Neural cell (in vitro differentiated cells): ENCODE results near the gene SNX6. TPM values are rescaled to one million over a fixed set of nuclear protein-coding genes. Genes with fewer than 3 reads are reported as not detected.

Experiments used
- H2AFZ ChIP-seq: fragments of 200-600, 300-800 bp; sonication (generic), shearing (Covaris generic); 2 replicates; pipeline ENCODE4 v1.6.0; 2014; ENCODE audit warnings: low read depth, mild to moderate bottlenecking, antibody characterized with exemption, low read length, moderate library complexity
- H3F3A ChIP-seq: fragments of 200-600 bp; shearing (Covaris generic); 2 replicates; pipeline ENCODE4 v1.6.1; 2016; ENCODE audit warnings: mild to moderate bottlenecking, moderate library complexity, mixed read lengths, antibody characterized with exemption, low read length; ENCODE audit not compliant: insufficient read depth, poor library complexity, severe bottlenecking
- H3K27ac ChIP-seq: fragments of 200-600, 300-800 bp; sonication (generic), shearing (Covaris generic); 2 replicates; pipeline ENCODE4 v1.5.1; 2014; ENCODE audit warnings: mild to moderate bottlenecking, low read length, moderate library complexity
- H3K27me3 ChIP-seq: fragments of 300-800, 200-600 bp; sonication (generic), shearing (Covaris generic); 2 replicates; pipeline ENCODE4 v1.6.0; 2014; ENCODE audit warnings: mild to moderate bottlenecking, low read depth, low read length, moderate library complexity; ENCODE audit not compliant: insufficient read depth
- H3K36me3 ChIP-seq: fragments of 300-800, 200-600 bp; sonication (generic), shearing (Covaris generic); 2 replicates; pipeline ENCODE4 v1.5.1; 2014; ENCODE audit warnings: mild to moderate bottlenecking, antibody characterized with exemption, low read length, moderate library complexity; ENCODE audit not compliant: insufficient read depth
- H3K4me2 ChIP-seq: fragments of 300-800, 200-600 bp; sonication (generic), shearing (Covaris generic); 2 replicates; pipeline ENCODE4 v1.6.0; 2014; ENCODE audit warnings: mild to moderate bottlenecking, low read length
- H3K4me3 ChIP-seq: fragments of 300-800, 200-600 bp; sonication (generic), shearing (Covaris generic); 2 replicates; pipeline ENCODE4 v1.5.1; 2014; ENCODE audit warnings: mild to moderate bottlenecking, low read length, moderate library complexity
- H3K79me2 ChIP-seq: fragments of 200-600 bp; shearing (Covaris generic); replicated peaks from 2 replicates; pipeline ENCODE4 v1.6.0; 2014; ENCODE audit warnings: mild to moderate bottlenecking, low read length, moderate library complexity; ENCODE audit not compliant: insufficient read depth
- H3K9ac ChIP-seq: fragments of 300-800, 200-600 bp; sonication (generic), shearing (Covaris generic); 2 replicates; pipeline ENCODE4 v1.6.1; 2016; ENCODE audit warnings: mild to moderate bottlenecking, low read length, mixed read lengths
- H3K9me2 ChIP-seq: fragments of 200-600 bp; shearing (Covaris generic); 2 replicates; pipeline ENCODE4 v1.6.1; 2016; ENCODE audit warnings: mild to moderate bottlenecking, low read length, mixed read lengths; ENCODE audit not compliant: insufficient read depth
- H3K9me3 ChIP-seq: fragments of 200-600, 300-800 bp; sonication (generic), shearing (Covaris generic); 2 replicates; pipeline ENCODE4 v1.6.1; 2016; ENCODE audit warnings: mild to moderate bottlenecking, mixed run types, low read length, moderate library complexity, mixed read lengths
- H4K20me1 ChIP-seq: fragments of 200-600 bp; shearing (Covaris generic); 2 replicates; pipeline ENCODE4 v1.6.1; 2016; ENCODE audit warnings: mild to moderate bottlenecking, mixed run types; ENCODE audit not compliant: insufficient read depth
- EP300 ChIP-seq: fragments of 450-650 bp; conservative IDR thresholded peaks from 2 replicates; pipeline ENCODE4 v1.6.1; 2014; ENCODE audit warnings: antibody characterized with exemption, mild to moderate bottlenecking, moderate library complexity; ENCODE audit not compliant: poor library complexity, severe bottlenecking
- EZH2 ChIP-seq: fragments of 200-600, 300-800 bp; shearing (Covaris generic), sonication (generic); IDR thresholded peaks from 2 replicates; pipeline ENCODE4 v1.6.1; 2014; ENCODE audit warnings: antibody characterized with exemption, low read length, borderline replicate concordance, mild to moderate bottlenecking; ENCODE audit not compliant: insufficient read depth, poor library complexity, severe bottlenecking
- MXI1 ChIP-seq: fragments of 450-650 bp; conservative IDR thresholded peaks from 2 replicates; pipeline ENCODE4 v1.6.1; 2014; ENCODE audit warnings: antibody characterized with exemption, mild to moderate bottlenecking; ENCODE audit not compliant: poor library complexity, severe bottlenecking
- POLR2AphosphoS5 ChIP-seq: IDR thresholded peaks from 2 replicates; pipeline ENCODE4 v1.6.1; 2012
- RAD21 ChIP-seq: fragments of 450-650 bp; conservative IDR thresholded peaks from 2 replicates; pipeline ENCODE4 v1.6.1; 2014; ENCODE audit warnings: antibody characterized with exemption, mild to moderate bottlenecking, moderate library complexity
- SMC3 ChIP-seq: fragments of 450-650 bp; conservative IDR thresholded peaks from 2 replicates; pipeline ENCODE4 v1.6.1; 2014; ENCODE audit warnings: antibody characterized with exemption, mild to moderate bottlenecking, moderate library complexity; ENCODE audit not compliant: poor library complexity
- TAF1 ChIP-seq: IDR thresholded peaks from 2 replicates; pipeline ENCODE4 v1.6.1; 2012; ENCODE audit warnings: low read depth
- polyA plus RNA-seq: library from polyadenylated mRNA; depleted of rRNA; stranded (reverse); fragments of >200 nt; gene quantifications from 2 replicates; pipeline ENCODE4 v1.2.3, GENCODE V29; 2014
- TF ChIP-seq, protein P1 (sequence below): fragments of 450-650 bp; IDR thresholded peaks from 2 replicates; pipeline ENCODE4 v1.5.1; 2014; ENCODE audit warnings: antibody characterized with exemption, mild to moderate bottlenecking, moderate library complexity; ENCODE audit not compliant: poor library complexity, severe bottlenecking
- TF ChIP-seq, protein P2 (sequence below): IDR thresholded peaks from 2 replicates; pipeline ENCODE4 v1.6.1; 2012; ENCODE audit warnings: borderline replicate concordance

Gene SNX6
- polyA plus RNA-seq, 1 donor from 2014 or later, result 129 TPM

GRCh38 chr14:34569750-34570149, 60.2 kb downstream of the SNX6 start:
- TF ChIP-seq SMC3 (no peak), RAD21 (no peak), MXI1 (no peak), EZH2 (no peak), TAF1 (no peak), POLR2AphosphoS5 (no peak), EP300 (no peak)
- TF ChIP-seq, protein P1, sequence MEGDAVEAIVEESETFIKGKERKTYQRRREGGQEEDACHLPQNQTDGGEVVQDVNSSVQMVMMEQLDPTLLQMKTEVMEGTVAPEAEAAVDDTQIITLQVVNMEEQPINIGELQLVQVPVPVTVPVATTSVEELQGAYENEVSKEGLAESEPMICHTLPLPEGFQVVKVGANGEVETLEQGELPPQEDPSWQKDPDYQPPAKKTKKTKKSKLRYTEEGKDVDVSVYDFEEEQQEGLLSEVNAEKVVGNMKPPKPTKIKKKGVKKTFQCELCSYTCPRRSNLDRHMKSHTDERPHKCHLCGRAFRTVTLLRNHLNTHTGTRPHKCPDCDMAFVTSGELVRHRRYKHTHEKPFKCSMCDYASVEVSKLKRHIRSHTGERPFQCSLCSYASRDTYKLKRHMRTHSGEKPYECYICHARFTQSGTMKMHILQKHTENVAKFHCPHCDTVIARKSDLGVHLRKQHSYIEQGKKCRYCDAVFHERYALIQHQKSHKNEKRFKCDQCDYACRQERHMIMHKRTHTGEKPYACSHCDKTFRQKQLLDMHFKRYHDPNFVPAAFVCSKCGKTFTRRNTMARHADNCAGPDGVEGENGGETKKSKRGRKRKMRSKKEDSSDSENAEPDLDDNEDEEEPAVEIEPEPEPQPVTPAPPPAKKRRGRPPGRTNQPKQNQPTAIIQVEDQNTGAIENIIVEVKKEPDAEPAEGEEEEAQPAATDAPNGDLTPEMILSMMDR, result no peak
- TF ChIP-seq, protein P2, sequence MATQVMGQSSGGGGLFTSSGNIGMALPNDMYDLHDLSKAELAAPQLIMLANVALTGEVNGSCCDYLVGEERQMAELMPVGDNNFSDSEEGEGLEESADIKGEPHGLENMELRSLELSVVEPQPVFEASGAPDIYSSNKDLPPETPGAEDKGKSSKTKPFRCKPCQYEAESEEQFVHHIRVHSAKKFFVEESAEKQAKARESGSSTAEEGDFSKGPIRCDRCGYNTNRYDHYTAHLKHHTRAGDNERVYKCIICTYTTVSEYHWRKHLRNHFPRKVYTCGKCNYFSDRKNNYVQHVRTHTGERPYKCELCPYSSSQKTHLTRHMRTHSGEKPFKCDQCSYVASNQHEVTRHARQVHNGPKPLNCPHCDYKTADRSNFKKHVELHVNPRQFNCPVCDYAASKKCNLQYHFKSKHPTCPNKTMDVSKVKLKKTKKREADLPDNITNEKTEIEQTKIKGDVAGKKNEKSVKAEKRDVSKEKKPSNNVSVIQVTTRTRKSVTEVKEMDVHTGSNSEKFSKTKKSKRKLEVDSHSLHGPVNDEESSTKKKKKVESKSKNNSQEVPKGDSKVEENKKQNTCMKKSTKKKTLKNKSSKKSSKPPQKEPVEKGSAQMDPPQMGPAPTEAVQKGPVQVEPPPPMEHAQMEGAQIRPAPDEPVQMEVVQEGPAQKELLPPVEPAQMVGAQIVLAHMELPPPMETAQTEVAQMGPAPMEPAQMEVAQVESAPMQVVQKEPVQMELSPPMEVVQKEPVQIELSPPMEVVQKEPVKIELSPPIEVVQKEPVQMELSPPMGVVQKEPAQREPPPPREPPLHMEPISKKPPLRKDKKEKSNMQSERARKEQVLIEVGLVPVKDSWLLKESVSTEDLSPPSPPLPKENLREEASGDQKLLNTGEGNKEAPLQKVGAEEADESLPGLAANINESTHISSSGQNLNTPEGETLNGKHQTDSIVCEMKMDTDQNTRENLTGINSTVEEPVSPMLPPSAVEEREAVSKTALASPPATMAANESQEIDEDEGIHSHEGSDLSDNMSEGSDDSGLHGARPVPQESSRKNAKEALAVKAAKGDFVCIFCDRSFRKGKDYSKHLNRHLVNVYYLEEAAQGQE, result no peak
- Histone ChIP-seq H3K9me2 (no peaks in the 10 kb centered on the region), H3F3A (no peaks in the 10 kb centered on the region), H3K27ac (no peak overlapping the region), H3K4me2 (no peak overlapping the region), H4K20me1 (no peaks in the 10 kb centered on the region), H3K9ac (no peak overlapping the region), H3K36me3 (peaks cover 8% of the 10 kb centered on the region), H3K27me3 (no peaks in the 10 kb centered on the region), H3K9me3 (no peaks in the 10 kb centered on the region), H2AFZ (no peak overlapping the region), H3K4me3 (no peak overlapping the region), H3K79me2 (no peaks in the 10 kb centered on the region)

DNA sequence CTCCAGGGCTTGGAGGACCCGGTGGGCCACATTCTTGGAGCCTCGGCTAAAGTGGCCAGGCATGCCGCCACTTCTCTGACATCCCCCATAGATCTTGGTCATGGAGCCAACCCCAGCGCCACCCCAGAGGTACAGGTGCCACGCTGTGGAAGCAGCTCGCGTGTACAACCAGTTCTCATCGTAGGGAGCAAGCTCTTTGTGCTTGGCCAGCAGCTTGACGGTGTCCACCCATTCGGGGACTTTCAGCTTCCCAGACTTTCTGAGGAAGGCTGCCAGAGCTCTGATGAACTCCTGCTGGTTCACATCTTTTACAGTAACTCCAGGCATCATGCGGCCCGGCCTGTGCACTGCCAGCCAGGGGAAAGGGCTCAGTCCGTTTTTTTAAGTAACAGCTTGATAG, 61.1 kb downstream of the SNX6 start:
- Histone ChIP-seq H3K79me2 (no peaks in the 10 kb centered on the region), H3K9me3 (no peaks in the 10 kb centered on the region), H3K27me3 (no peaks in the 10 kb centered on the region), H3K27ac (no peak overlapping the region), H3K4me2 (no peak overlapping the region), H3F3A (no peaks in the 10 kb centered on the region), H4K20me1 (no peaks in the 10 kb centered on the region), H2AFZ (no peak overlapping the region), H3K9ac (no peak overlapping the region), H3K4me3 (no peak overlapping the region), H3K36me3 (peaks cover 8% of the 10 kb centered on the region), H3K9me2 (no peaks in the 10 kb centered on the region)
- TF ChIP-seq POLR2AphosphoS5 (no peak), TAF1 (no peak), MXI1 (no peak), EZH2 (no peak), RAD21 (no peak), EP300 (no peak), SMC3 (no peak)
- TF ChIP-seq, protein P1, result no peak
- TF ChIP-seq, protein P2, result no peak
